Stimulated activated CD4-positive, alpha-beta T cell treated with anti-CD3 and anti-CD28 coated beads, Interleukin-2, amount 100 ng/mL, for 4 hours (primary cell): ENCODE results near the gene CAMK2B.
"Not testable (repeated sequence)": the region's sequence is repeated elsewhere in the genome, so short reads cannot be mapped to it uniquely, and the experiment has no call there.

Experiments used
- DNase-seq: peaks from one replicate; pipeline ENCODE4 v3.0.0-alpha.2; 2020; ENCODE audit warnings: low read depth

The CAMK2B gene

GRCh38 chr7:44189286-44189992, 136.0 kb downstream of the CAMK2B start, which contains the start of gene GCK:
TSS of gene GCK (minus strand) at chr7:44189439. CDS start at chr7:44188953, 486 bp downstream.
- no peak for DNase-seq

DNA sequence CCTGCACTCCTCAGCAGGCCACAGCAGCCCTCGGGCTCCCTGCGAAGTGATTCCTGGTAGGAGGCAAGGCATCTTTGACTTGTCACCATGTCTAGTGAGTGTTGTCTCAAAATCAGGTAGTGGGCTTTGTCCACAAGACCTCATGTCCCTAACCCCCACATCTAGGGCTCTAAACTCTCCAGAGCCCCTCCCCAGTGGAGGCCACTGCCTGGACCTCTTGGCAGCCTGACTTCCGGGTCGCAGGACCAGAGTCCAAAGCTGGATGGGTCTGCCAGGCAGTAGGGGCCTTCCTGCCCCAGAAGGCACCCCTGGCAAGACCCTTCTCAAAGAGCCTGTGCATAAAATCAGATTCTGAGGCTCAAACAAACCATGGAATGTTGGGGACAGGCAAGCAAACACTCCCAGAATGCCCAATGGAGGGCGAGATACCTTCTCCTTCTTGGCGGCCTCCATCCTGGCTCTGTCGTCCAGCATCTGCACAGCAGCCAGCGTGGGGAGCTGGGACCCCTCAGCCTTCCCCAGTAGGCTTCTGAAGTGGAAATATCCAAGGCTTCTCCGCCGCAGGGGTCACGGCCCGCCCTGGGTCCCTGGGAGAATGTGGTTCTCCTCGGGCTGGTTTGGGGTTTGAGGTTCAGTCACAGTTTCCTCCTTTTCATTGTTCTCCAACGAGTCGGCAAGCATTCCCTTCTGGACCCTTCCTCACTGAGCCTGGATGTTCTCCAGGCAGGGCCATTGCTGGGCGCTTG, 136.7 kb downstream of the CAMK2B start:
- no peak for DNase-seq

DNA sequence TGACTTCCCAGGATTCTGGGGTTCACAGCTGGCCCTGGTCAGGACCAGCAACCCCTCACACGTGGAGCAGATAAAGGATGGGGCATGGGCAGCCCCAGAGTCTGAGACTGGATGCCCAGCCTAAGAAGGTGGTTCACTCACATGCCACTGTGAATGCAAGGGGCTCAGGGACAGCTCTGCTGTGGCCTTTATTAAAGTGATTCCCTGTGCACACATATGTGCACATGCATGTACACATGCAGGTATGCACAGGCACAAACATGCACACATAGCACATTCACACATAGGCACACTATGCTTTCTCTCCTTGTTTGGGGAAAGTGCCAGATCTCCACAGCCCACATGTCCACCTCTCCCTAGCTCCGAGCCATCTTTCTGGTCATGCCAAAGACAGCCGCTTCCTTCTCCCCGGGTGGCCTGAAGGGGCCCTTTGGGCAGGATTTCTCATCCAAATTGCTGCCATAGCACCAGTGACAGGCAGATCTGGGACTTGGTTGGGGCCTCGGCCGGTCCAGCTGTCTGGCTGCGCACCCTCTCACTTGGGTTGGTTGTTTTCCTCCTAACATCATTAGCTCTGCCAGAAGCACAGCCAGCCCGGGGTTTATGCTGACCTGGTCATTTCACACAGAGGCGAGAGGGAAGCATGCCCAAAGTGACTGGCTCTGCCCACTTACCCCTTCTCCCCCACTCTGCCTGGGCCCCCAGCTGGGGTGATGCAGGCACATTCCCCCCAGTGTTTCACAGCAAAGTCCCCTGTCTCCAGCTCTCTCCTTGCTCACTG, 137.6 kb downstream of the CAMK2B start:
- no peak for DNase-seq

- no peak for DNase-seq
Observed at GRCh38 chr7:44186736-44187135, 138.7 kb downstream of the CAMK2B start.

- no peak for DNase-seq
Observed at GRCh38 chr7:44185729-44186128, 139.7 kb downstream of the CAMK2B start.

DNA sequence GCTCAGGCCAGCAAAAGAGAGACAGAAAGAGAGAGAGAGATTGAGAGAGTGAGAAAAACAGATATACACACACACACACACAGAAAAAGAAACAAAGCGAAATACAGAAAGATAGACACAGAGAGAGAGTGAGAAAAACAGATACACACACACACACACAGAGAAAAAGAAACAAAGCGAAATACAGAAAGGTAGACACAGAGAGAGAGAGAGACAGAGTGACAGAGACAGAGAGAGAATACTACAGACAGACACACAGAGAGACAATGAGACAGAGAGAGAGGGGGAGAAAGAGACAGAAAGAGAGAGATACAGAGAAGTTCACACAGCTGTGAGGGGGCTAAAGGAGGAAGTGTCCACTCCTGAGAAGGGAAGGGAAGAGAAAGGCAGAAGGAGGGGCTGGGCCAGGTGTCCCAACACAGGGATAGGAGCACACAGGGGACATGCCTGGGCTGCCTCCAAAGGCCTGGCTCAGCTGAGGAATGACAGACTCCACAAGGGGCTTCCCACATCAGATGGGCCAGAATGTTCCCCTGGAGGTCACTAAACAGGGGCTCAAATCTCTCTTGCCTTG, 140.4 kb downstream of the CAMK2B start:
- DNase-seq = no peak

- no peak for DNase-seq
Observed at GRCh38 chr7:44184206-44184872, 141.1 kb downstream of the CAMK2B start.

DNA sequence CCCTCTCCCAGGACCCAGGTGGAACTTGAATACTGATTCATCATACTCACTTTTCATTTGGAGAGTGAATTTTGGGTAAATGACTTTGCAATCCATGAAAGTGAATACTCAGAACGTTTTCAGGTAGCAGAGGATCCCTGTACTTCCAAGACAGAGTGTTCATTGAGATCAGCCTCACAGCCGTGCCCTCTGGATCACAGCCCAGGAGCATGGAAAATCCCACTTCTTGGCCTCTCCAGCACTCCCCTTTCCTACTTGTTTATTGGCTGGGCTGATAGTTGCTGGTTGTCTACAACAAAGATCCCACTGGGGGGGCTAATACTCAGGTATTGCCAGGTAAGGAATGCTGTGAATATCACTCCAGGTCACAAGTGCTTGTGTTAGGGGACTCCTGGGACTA, 142.0 kb downstream of the CAMK2B start:
- DNase-seq = no peak

DNA sequence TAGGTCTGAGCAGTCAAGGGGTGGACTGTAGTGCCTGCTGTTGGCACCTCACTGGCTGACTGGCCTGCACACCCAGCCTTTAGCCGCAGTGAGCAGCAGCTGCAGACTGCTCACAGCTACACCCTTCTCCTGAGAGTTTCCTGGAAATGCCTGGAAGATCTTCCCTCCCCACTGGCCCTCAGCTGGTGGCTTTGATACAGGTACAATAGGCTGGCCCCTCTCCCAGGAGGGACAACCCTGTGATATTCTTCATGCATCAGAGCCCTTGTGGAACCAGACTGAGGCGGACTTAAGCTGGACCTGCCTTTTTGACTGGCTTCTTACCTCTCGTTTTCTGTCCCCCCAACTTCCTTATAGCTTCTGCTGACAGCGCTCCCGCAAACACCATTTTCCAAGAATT, 142.6 kb downstream of the CAMK2B start:
- DNase-seq = no peak

DNA sequence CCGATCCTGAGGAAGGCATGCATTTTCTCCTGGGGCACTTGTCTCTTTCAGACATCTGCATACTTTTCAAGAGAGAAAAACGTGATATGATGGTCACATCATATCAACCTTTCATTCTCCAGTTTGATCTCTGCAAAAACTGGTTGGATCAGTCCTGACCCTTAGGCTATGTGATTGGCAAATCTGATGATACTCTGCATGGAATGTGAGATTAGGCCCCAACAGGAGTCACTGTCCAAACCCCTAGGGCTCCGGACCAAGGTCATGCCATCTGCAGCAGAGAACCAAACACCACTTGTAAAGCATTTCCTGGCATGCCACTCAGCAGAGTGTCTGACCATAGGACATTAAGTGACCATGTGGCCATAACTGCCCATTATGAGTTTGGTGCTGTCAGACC, 144.8 kb downstream of the CAMK2B start:
- no peak for DNase-seq

GRCh38 chr7:44177570-44178131, 147.7 kb downstream of the CAMK2B start:
- DNase-seq = no peak

- DNase-seq = no peak
Observed at GRCh38 chr7:44176486-44176885, 148.9 kb downstream of the CAMK2B start.

DNA sequence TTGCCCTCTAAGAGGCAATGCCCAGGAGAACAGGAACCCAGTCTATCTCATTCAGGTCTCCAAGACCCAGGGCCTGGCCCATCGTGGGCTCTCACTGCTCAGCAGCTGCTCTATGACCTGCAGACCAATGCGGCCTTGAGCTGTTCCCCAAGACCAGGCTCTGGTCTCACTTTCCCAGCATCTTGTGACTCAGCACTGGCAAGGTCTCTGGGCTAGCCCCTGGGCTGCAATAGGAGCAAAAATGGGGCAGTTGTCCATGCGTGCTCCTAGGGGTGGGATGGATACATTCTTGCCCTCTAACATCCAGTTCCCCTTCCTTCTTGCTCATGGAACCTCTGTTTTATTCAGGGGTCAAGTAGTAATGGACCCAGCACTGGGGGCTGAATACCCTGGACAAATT, 149.7 kb downstream of the CAMK2B start:
- no peak for DNase-seq

DNA sequence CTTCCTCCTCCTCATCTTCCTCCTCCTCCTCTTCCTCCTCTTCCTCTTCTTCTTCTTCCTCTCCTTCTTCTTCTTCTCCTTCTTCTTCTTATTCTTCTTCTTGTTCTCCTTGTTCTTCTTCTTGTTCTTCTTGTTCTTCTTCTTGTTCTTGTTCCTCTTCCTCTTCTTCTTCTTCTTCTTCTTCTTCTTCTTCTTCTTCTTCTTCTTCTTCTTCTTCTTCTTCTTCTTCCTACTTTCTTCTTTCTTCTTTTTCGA, 150.8 kb downstream of the CAMK2B start:
- DNase-seq = not testable (repeated sequence)

GRCh38 chr7:44173911-44174693, 151.3 kb downstream of the CAMK2B start:
- DNase-seq = no peak

DNA sequence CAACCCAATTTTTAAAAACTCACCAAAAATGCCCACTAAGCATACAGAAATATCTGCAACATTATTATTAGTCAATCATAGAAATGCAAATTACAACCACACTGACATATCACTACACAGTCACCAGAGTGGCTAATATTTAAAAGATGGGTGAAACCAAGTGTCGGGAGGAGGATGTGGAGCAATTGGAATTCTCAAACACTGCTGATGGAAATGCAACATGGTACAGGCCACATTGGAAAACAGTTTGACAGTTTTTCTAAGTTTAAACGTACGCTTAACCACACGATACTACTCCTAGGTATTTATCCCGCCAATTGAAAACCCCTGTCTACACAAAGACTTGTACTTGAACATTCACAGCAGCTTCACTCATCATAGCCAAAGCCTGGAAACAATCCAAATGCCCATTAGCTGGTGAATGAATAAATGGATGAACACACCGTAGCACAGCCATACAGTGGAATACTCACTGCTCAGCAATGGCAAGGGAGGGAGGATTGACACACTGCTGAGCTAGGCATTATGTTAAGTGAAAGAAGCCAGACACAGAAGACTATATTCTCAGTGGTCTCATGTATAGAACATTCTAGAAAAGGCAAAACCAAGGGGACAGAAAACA, 152.5 kb downstream of the CAMK2B start:
- no peak for DNase-seq

DNA sequence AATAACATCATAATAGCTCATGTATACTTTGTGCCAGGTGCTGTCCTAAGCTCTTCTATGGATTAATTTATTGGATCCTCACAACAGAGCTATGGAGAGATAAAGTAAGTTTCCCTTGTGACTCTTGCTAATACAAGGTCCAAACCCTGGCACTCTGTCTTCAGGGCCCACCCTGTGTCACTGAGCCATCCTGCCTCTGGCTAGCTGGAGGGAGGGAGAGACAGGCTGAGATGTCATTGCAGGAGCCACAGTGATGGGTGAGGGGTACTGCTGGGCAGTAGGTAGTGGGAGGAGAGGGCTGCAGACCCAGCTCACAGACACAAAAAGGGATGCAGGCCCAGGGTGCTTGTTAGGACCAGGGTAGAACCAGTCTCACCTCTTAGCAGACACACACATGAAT, 153.0 kb downstream of the CAMK2B start:
- no peak for DNase-seq

GRCh38 chr7:44171901-44172300, 153.5 kb downstream of the CAMK2B start:
- not testable (repeated sequence) for DNase-seq

GRCh38 chr7:44167920-44168319, 157.5 kb downstream of the CAMK2B start:
- DNase-seq = no peak
